GM10248 (cell line): ENCODE results near the gene TTYH3.

Source experiments
- CTCF ChIA-PET: fragments of 300-600 bp; sonication (Branson Sonifier 250); formaldehyde crosslinking; extraction: SDS; loops from one replicate; lab custom pipeline; 2021; ENCODE audit warnings: antibody characterized with exemption; lab: Yijun Ruan, JAX
- POLR2A ChIA-PET: fragments of 350-650 bp; sonication (Branson Sonifier 250); formaldehyde crosslinking; extraction: SDS; loops from one replicate; lab custom pipeline; 2020; ENCODE audit warnings: antibody characterized with exemption; lab: Yijun Ruan, JAX
- DNase-seq: peaks from one replicate; pipeline ENCODE4 v3.0.0; 2012; ENCODE audit errors: extremely low spot score
- CTCF ChIP-seq: IDR thresholded peaks from 2 replicates; pipeline ENCODE4 v1.5.1; 2012; ENCODE audit warnings: mild to moderate bottlenecking, low read depth; ENCODE audit errors: extremely low read depth, missing control alignments, control extremely low read depth

TTYH3 gene

GRCh38 chr7:2595258-2595860 lies 36.4 kb upstream of the TTYH3 start:
- DNase-seq = no peak
- no peak for TF ChIP-seq CTCF
- CTCF ChIA-PET = no interaction called here
- POLR2A ChIA-PET = no interaction called here

GRCh38 chr7:2596464-2597272 lies 35.1 kb upstream of the TTYH3 start:
- no peak for DNase-seq
- ChIA-PET CTCF (interaction anchor here (0.8 to 1.2 kb wide), 5 partner anchors 9 to 144 kb away, joined by 3 read pairs; no protein-coding TSS in a partner anchor), POLR2A (no interaction called here)
- TF ChIP-seq CTCF = no peak

- POLR2A ChIA-PET = no interaction called here
- TF ChIP-seq CTCF = no peak
- CTCF ChIA-PET = interaction anchor here (0.9 to 1.2 kb wide), 4 partner anchors 9 to 145 kb away, joined by 3 read pairs; no protein-coding TSS in a partner anchor
- no peak for DNase-seq
These were observed 34.5 kb upstream of the TTYH3 start for GRCh38 chr7:2597273-2597640.

GRCh38 chr7:2598154-2598823 lies 33.5 kb upstream of the TTYH3 start:
- ChIA-PET CTCF (interaction anchor here (1.1 kb wide), 1 partner anchor 8 kb away, joined by 3 read pairs; no protein-coding TSS in a partner anchor), POLR2A (no interaction called here)
- no peak for DNase-seq
- TF ChIP-seq CTCF = no peak

GRCh38 chr7:2601065-2601464 lies 30.7 kb upstream of the TTYH3 start:
- CTCF ChIA-PET = interaction anchor here (1.5 kb wide), 1 partner anchor 10 kb away, joined by 5 read pairs; no protein-coding TSS in a partner anchor
- POLR2A ChIA-PET = no interaction called here
- no peak for TF ChIP-seq CTCF
- DNase-seq = no peak

GRCh38 chr7:2601907-2602306 lies 29.9 kb upstream of the TTYH3 start:
- CTCF ChIA-PET = interaction anchor here (0.8 to 1.5 kb wide), 2 partner anchors 9 to 16 kb away, joined by 3 to 5 read pairs; no protein-coding TSS in a partner anchor
- POLR2A ChIA-PET = no interaction called here
- no peak for TF ChIP-seq CTCF
- DNase-seq = no peak
